CD14-positive monocyte (primary cell): ENCODE results near the gene ASCC1. TPM values are rescaled to one million over a fixed set of nuclear protein-coding genes. Genes with fewer than 3 reads are reported as not detected.

ENCODE experiments used
- DNase-seq, 3 donors: peaks; one replicate each; pipeline ENCODE4 v3.0.0-alpha.2; 2011 to 2022
- H2AFZ ChIP-seq: 2 replicates; pipeline ENCODE4 v1.6.0; 2012; ENCODE audit warnings: mild to moderate bottlenecking, low read depth, low read length, inconsistent platforms; ENCODE audit not compliant: insufficient read depth, poor library complexity, severe bottlenecking
- H3K27ac ChIP-seq, 2 donors: 1 replicate in 1 of 2; 2 replicates in 1 of 2; pipeline ENCODE4 v1.5.1; 2012 to 2013; ENCODE audit warnings: low read length in 2 of 2, control low read depth in 1 of 2, inconsistent platforms in 1 of 2, low read depth in 1 of 2, mild to moderate bottlenecking in 1 of 2
- H3K27me3 ChIP-seq, 2 donors: one replicate each; pipeline versions ENCODE4 v1.6.0 to v1.6.1; 2011 to 2013; ENCODE audit warnings: low read length in 2 of 2; ENCODE audit not compliant: control insufficient read depth in 2 of 2, insufficient read depth in 2 of 2
- H3K36me3 ChIP-seq, 2 donors: replicated peaks in 1 of 2; 1 replicate in 1 of 2; 2 replicates in 1 of 2; pipeline versions ENCODE4 v1.5.1 to v1.6.1; 2012 to 2013; ENCODE audit warnings: low read length in 2 of 2, control low read depth in 1 of 2, inconsistent platforms in 1 of 2, mild to moderate bottlenecking in 1 of 2; ENCODE audit not compliant: insufficient read depth in 2 of 2, control insufficient read depth in 1 of 2
- H3K4me1 ChIP-seq, 2 donors: 1 replicate in 1 of 2; 2 replicates in 1 of 2; pipeline versions ENCODE4 v1.5.1 to v1.6.1; 2012 to 2013; ENCODE audit warnings: low read length in 2 of 2, control low read depth in 1 of 2, inconsistent platforms in 1 of 2, mild to moderate bottlenecking in 1 of 2, moderate library complexity in 1 of 2; ENCODE audit not compliant: insufficient read depth in 2 of 2, control insufficient read depth in 1 of 2
- H3K4me2 ChIP-seq: replicated peaks from 2 replicates; pipeline ENCODE3; 2012; ENCODE audit warnings: low read length, moderate library complexity, mild to moderate bottlenecking; ENCODE audit not compliant: poor library complexity, severe bottlenecking; ENCODE audit errors: extremely low read depth
- H3K4me3 ChIP-seq, 3 experiments: fragments of 200-600 bp in 1 of 3; sonication (generic) in 1 of 3; replicated peaks in 1 of 3; 1 replicate in 2 of 3; 2 replicates in 1 of 3; pipeline ENCODE4 v1.5.1; 2011 to 2013; ENCODE audit warnings: low read length in 3 of 3, mild to moderate bottlenecking in 3 of 3, control low read depth in 2 of 3, low read depth in 2 of 3, inconsistent platforms in 1 of 3, moderate library complexity in 1 of 3
- H3K79me2 ChIP-seq: 2 replicates; pipeline ENCODE4 v1.6.0; 2012; ENCODE audit warnings: mild to moderate bottlenecking, control low read depth, inconsistent platforms, low read length, moderate library complexity; ENCODE audit not compliant: insufficient read depth
- H3K9ac ChIP-seq: 2 replicates; pipeline ENCODE4 v1.6.0; 2017; ENCODE audit warnings: low read length, mild to moderate bottlenecking; ENCODE audit not compliant: insufficient read depth, poor library complexity, severe bottlenecking
- H3K9me3 ChIP-seq, 2 donors: replicated peaks in 1 of 2; 1 replicate in 1 of 2; 2 replicates in 1 of 2; pipeline versions ENCODE4 v1.5.1 to v1.6.1; 2012 to 2013; ENCODE audit warnings: low read length in 2 of 2, control low read depth in 1 of 2; ENCODE audit not compliant: control insufficient read depth in 1 of 2, insufficient read depth in 1 of 2
- H4K20me1 ChIP-seq: 2 replicates; pipeline ENCODE4 v1.6.0; 2012; ENCODE audit warnings: mild to moderate bottlenecking, low read length, control low read depth, moderate library complexity; ENCODE audit not compliant: insufficient read depth
- H3K27ac Mint-ChIP-seq, 7 donors: one replicate each; pipeline ENCODE4 v1.8.0; 2020; ENCODE audit warnings: mild to moderate bottlenecking in 7 of 7, mixed read lengths in 7 of 7, moderate library complexity in 6 of 7, inconsistent platforms in 2 of 7
- H3K27me3 Mint-ChIP-seq, 3 donors: one replicate each; pipeline ENCODE4 v1.8.0; 2021 to 2022; ENCODE audit warnings: low read depth in 3 of 3, mild to moderate bottlenecking in 3 of 3, mixed read lengths in 3 of 3, moderate library complexity in 3 of 3, inconsistent platforms in 1 of 3
- H3K36me3 Mint-ChIP-seq, 2 donors: one replicate each; pipeline ENCODE4 v1.8.0; 2020; ENCODE audit warnings: mixed read lengths in 2 of 2, inconsistent platforms in 1 of 2, mild to moderate bottlenecking in 1 of 2
- H3K4me1 Mint-ChIP-seq: one replicate; pipeline ENCODE4 v1.8.0; 2020; ENCODE audit warnings: mild to moderate bottlenecking, mixed read lengths
- H3K4me3 Mint-ChIP-seq, 2 donors: one replicate each; pipeline ENCODE4 v1.8.0; 2020; ENCODE audit warnings: mild to moderate bottlenecking in 2 of 2, mixed read lengths in 2 of 2, moderate library complexity in 1 of 2
- H3K9me3 Mint-ChIP-seq, 7 donors: one replicate each; pipeline ENCODE4 v1.8.0; 2020 to 2022; ENCODE audit warnings: mixed read lengths in 7 of 7, mild to moderate bottlenecking in 6 of 7, moderate library complexity in 6 of 7, inconsistent platforms in 2 of 7
- CTCF ChIP-seq: fragments of 200-600 bp; IDR thresholded peaks from one replicate; pipeline ENCODE4 v1.8.0; 2022; ENCODE audit warnings: antibody characterized with exemption, mild to moderate bottlenecking
- whole genome bisulfite sequencing: methylation state at CpG from one replicate; pipeline ENCODE4 v1.1.5; 2013; ENCODE audit warnings: missing lambda C conversion rate; ENCODE audit not compliant: insufficient coverage; 5-methylcytosine and 5-hydroxymethylcytosine counted together
- intact Hi-C, 2 donors: fragments of 100-400 bp; cut with micrococcal nuclease; formaldehyde crosslinking; loops; one replicate each; pipeline versions ENCODE4 v1.15.0 to v1.15.1; 2023
- polyA plus RNA-seq, 3 donors: library from polyadenylated mRNA; depleted of rRNA in 1 of 3; unstranded in 2 of 3; stranded (reverse) in 1 of 3; fragments of 300-500 nt in 2 of 3; fragments of >200 nt in 1 of 3; fragmentation: Illumina TruSeq in 2 of 3; gene quantifications; 1 replicate in 2 of 3; 2 replicates in 1 of 3; pipeline ENCODE4 v1.2.3, GENCODE V29; 2012 to 2021

Gene ASCC1
- polyA plus RNA-seq, 3 donors: 8.2 to 20.9 (median 17.9) TPM

- Histone ChIP-seq H3K4me3 (no peak overlapping the region), H3K27ac (no peak overlapping the region), H3K9ac (no peak overlapping the region), H3K36me3 (no peaks in the 10 kb centered on the region), H3K79me2 (no peaks in the 10 kb centered on the region), H4K20me1 (no peaks in the 10 kb centered on the region), H3K9me3 (no peaks in the 10 kb centered on the region), H2AFZ (no peak overlapping the region), H3K27me3 (no peaks in the 10 kb centered on the region), H3K4me1 (no peaks in the 10 kb centered on the region), H3K4me2 (no peak overlapping the region)
- Mint-ChIP-seq H3K4me1 (no peaks in the 10 kb centered on the region), H3K27ac (no peak overlapping the region), H3K27me3 (peaks cover 1 to 8% (median 3%) of the 10 kb centered on the region in 3 donors), H3K9me3 (no peaks in the 10 kb centered on the region), H3K4me3 (no peak overlapping the region), H3K36me3 (no peaks in the 10 kb centered on the region)
- intact Hi-C loops: no loop called here
- no peak for TF ChIP-seq CTCF
- 96% methylated on average over 28 of the region's 29 CpGs for WGBS
- no peak for DNase-seq
These were observed 153.0 kb downstream of the ASCC1 start for GRCh38 chr10:72062832-72063702.

DNA sequence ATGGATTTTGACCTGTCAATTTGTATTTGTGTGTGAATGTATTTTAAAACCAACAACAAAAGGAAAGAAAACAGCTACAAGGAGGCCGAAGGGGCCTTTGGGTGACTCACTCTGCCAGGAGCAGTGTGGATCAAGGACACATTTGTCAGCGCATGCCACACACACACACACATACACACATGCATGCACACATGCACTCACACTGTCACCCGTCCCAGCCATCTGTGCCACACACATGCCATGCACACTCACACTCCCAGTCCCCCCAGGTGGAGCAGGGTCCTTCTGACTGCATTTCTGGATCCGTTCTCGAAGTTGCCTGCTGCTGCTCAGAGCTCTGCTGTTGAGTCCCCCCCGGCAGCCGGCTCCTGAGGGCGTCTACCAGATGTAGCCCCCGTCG, 153.7 kb downstream of the ASCC1 start:
- no peak for DNase-seq
- intact Hi-C loops: no loop called here
- Mint-ChIP-seq H3K36me3 (no peaks in the 10 kb centered on the region), H3K4me1 (no peaks in the 10 kb centered on the region), H3K9me3 (no peaks in the 10 kb centered on the region), H3K27ac (no peak overlapping the region), H3K4me3 (no peak overlapping the region), H3K27me3 (peaks cover 1 to 10% (median 3%) of the 10 kb centered on the region in 3 donors)
- TF ChIP-seq CTCF: no peak
- no peaks in the 10 kb centered on the region for H3K4me1 ChIP-seq
- no peaks in the 10 kb centered on the region for H3K27me3 ChIP-seq
- no peaks in the 10 kb centered on the region for H3K9me3 ChIP-seq
- H3K4me3 ChIP-seq: no peak overlapping the region
- H3K27ac ChIP-seq: no peak overlapping the region
- no peaks in the 10 kb centered on the region for H3K79me2 ChIP-seq
- H2AFZ ChIP-seq: no peak overlapping the region
- whole genome bisulfite sequencing: 96% methylated on average over 8 of the region's 10 CpGs
- H3K9ac ChIP-seq: no peak overlapping the region
- H3K4me2 ChIP-seq: no peak overlapping the region
- no peaks in the 10 kb centered on the region for H4K20me1 ChIP-seq
- no peaks in the 10 kb centered on the region for H3K36me3 ChIP-seq
